H1 (cell line): ENCODE measurements around the gene CLRN2.

Experiments
- CREB1 ChIP-seq: IDR thresholded peaks from 2 replicates; pipeline ENCODE4 v1.6.1; 2012; ENCODE audit warnings: inconsistent platforms
- EZH2 ChIP-seq: fragments of 200-600 bp; sonication (generic); IDR thresholded peaks from 2 replicates; pipeline ENCODE4 v1.7.1; 2012; ENCODE audit warnings: low read depth, mild to moderate bottlenecking, moderate library complexity, low read length, inconsistent platforms; ENCODE audit not compliant: severe bottlenecking
- KDM4A ChIP-seq: IDR thresholded peaks from one replicate; pipeline ENCODE4 v1.7.1; 2012; ENCODE audit warnings: low read depth, mild to moderate bottlenecking, moderate library complexity, low read length, inconsistent platforms; ENCODE audit not compliant: severe bottlenecking
- NRF1 ChIP-seq: IDR thresholded peaks from 2 replicates; pipeline ENCODE4 v1.6.1; 2011; ENCODE audit warnings: mild to moderate bottlenecking, low read depth, low read length, improper control_type of control experiment
- POLR2A ChIP-seq, 2 experiments: IDR thresholded peaks; 1 replicate in 1 of 2; 2 replicates in 1 of 2; pipeline ENCODE4 v1.6.1; 2011; ENCODE audit warnings: low read depth in 2 of 2, low read length in 2 of 2, mild to moderate bottlenecking in 2 of 2; ENCODE audit errors: control extremely low read depth in 1 of 2
- RFX5 ChIP-seq: IDR thresholded peaks from 2 replicates; pipeline ENCODE4 v1.6.1; 2011; ENCODE audit warnings: low read depth, low read length, improper control_type of control experiment, borderline replicate concordance
- TBP ChIP-seq: IDR thresholded peaks from 2 replicates; pipeline ENCODE4 v1.6.1; 2011; ENCODE audit warnings: low read depth, low read length, improper control_type of control experiment
- TCF12 ChIP-seq: IDR thresholded peaks from 2 replicates; pipeline ENCODE4 v1.6.1; 2011; ENCODE audit warnings: low read depth, mild to moderate bottlenecking, low read length
- TF ChIP-seq, protein P1 (sequence below), 3 experiments: IDR thresholded peaks; 1 replicate in 2 of 3; 2 replicates in 1 of 3; pipeline versions ENCODE4 v1.5.1 to v1.6.1; 2011; ENCODE audit warnings: low read length in 3 of 3, mild to moderate bottlenecking in 3 of 3, inconsistent platforms in 2 of 3, low read depth in 1 of 3, moderate library complexity in 1 of 3; ENCODE audit not compliant: insufficient read depth in 1 of 3; ENCODE audit errors: control extremely low read depth in 1 of 3
- TF ChIP-seq, protein P2 (sequence below): IDR thresholded peaks from 2 replicates; pipeline ENCODE4 v1.6.1; 2012; ENCODE audit warnings: inconsistent platforms
- TF ChIP-seq, protein P3 (sequence below): IDR thresholded peaks from 2 replicates; pipeline ENCODE4 v1.6.1; 2011; ENCODE audit warnings: low read depth, mild to moderate bottlenecking, low read length; ENCODE audit not compliant: insufficient read depth

DNA sequence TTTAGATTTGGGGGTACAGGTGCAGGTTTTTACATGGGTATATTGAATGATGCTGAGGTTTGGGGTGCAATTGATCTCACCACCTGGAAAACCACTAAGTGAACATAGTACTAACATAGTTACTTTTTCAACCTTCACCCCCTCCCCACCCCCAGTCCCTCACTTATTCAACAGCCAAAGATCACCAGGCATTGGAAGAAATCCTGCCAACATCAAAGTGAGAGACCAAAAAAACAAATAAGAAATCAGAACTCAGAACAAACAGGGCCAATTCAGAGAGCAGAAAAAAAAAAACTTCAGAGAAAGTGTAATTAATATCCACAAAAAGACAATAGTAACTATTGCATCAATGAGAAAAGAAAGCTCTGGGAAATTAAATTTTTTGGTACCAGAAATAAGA lies 41.5 kb downstream of the CLRN2 start:
- TF ChIP-seq, protein P1, sequence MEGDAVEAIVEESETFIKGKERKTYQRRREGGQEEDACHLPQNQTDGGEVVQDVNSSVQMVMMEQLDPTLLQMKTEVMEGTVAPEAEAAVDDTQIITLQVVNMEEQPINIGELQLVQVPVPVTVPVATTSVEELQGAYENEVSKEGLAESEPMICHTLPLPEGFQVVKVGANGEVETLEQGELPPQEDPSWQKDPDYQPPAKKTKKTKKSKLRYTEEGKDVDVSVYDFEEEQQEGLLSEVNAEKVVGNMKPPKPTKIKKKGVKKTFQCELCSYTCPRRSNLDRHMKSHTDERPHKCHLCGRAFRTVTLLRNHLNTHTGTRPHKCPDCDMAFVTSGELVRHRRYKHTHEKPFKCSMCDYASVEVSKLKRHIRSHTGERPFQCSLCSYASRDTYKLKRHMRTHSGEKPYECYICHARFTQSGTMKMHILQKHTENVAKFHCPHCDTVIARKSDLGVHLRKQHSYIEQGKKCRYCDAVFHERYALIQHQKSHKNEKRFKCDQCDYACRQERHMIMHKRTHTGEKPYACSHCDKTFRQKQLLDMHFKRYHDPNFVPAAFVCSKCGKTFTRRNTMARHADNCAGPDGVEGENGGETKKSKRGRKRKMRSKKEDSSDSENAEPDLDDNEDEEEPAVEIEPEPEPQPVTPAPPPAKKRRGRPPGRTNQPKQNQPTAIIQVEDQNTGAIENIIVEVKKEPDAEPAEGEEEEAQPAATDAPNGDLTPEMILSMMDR (IDR thresholded peaks at IDR 0.05; ENCODE audit: control extremely low read depth in 1 of 3, insufficient read depth in 1 of 3, low read depth in 1 of 3, low read length in 3 of 3), result no peak
- TF ChIP-seq TCF12, result no peak
- no peak for TF ChIP-seq EZH2
- TF ChIP-seq, protein P2, sequence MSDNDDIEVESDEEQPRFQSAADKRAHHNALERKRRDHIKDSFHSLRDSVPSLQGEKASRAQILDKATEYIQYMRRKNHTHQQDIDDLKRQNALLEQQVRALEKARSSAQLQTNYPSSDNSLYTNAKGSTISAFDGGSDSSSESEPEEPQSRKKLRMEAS, result no peak
- TF ChIP-seq, protein P3, sequence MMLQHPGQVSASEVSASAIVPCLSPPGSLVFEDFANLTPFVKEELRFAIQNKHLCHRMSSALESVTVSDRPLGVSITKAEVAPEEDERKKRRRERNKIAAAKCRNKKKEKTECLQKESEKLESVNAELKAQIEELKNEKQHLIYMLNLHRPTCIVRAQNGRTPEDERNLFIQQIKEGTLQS, result no peak
- TF ChIP-seq NRF1, result no peak
- TF ChIP-seq CREB1, result no peak
- TF ChIP-seq RFX5, result no peak
- no peak for TF ChIP-seq KDM4A
- TF ChIP-seq TBP, result no peak
- TF ChIP-seq POLR2A (IDR thresholded peaks at IDR 0.05; ENCODE audit: control extremely low read depth in 1 of 2, low read depth in 2 of 2, low read length in 2 of 2), result no peak
